Bronchial epithelial cell (primary cell): Measurements from ENCODE around the gene FCRL2. TPM values are rescaled to one million over a fixed set of nuclear protein-coding genes. Genes with fewer than 3 reads are reported as not detected.

Experiments used
- DNase-seq: peaks from one replicate; pipeline ENCODE4 v3.0.0-alpha.2; 2010; ENCODE audit warnings: low read depth
- FAIRE-seq: peaks from 2 replicates; lab custom pipeline; 2011; peaks lifted over from hg19 to GRCh38; lab: Jason Lieb, UNC
- H3K27me3 ChIP-seq: 2 replicates; pipeline ENCODE4 v1.5.1; 2011; ENCODE audit warnings: low read length; ENCODE audit not compliant: control insufficient read depth, insufficient read depth
- H3K36me3 ChIP-seq: 2 replicates; pipeline ENCODE4 v1.5.1; 2011; ENCODE audit warnings: low read length; ENCODE audit not compliant: control insufficient read depth, insufficient read depth
- H3K4me3 ChIP-seq: 2 replicates; pipeline ENCODE4 v1.5.1; 2011; ENCODE audit warnings: mild to moderate bottlenecking, low read depth, low read length, control low read depth
- total RNA-seq: library from RNA; depleted of rRNA; stranded (reverse); fragments of >200 nt; gene quantifications from 2 replicates; pipeline ENCODE4 v1.2.1, GENCODE V29; 2014
- TF ChIP-seq, protein P1 (sequence below): IDR thresholded peaks from 2 replicates; pipeline ENCODE4 v1.5.1; 2011; ENCODE audit warnings: mild to moderate bottlenecking, moderate library complexity, low read length, control low read depth, inconsistent platforms; ENCODE audit not compliant: insufficient read depth, severe bottlenecking

FCRL2 gene
- total RNA-seq, 1 donor from 2014 or later, result not detected

GRCh38 chr1:157725221-157725577 is 51.7 kb downstream of the FCRL2 start:
- DNase-seq (no peak), FAIRE-seq (no peak)
- no peak overlapping the region for H3K4me3 ChIP-seq
- H3K36me3 ChIP-seq, result no peaks in the 10 kb centered on the region
- no peaks in the 10 kb centered on the region for H3K27me3 ChIP-seq
- TF ChIP-seq, protein P1, sequence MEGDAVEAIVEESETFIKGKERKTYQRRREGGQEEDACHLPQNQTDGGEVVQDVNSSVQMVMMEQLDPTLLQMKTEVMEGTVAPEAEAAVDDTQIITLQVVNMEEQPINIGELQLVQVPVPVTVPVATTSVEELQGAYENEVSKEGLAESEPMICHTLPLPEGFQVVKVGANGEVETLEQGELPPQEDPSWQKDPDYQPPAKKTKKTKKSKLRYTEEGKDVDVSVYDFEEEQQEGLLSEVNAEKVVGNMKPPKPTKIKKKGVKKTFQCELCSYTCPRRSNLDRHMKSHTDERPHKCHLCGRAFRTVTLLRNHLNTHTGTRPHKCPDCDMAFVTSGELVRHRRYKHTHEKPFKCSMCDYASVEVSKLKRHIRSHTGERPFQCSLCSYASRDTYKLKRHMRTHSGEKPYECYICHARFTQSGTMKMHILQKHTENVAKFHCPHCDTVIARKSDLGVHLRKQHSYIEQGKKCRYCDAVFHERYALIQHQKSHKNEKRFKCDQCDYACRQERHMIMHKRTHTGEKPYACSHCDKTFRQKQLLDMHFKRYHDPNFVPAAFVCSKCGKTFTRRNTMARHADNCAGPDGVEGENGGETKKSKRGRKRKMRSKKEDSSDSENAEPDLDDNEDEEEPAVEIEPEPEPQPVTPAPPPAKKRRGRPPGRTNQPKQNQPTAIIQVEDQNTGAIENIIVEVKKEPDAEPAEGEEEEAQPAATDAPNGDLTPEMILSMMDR, result no peak

DNA sequence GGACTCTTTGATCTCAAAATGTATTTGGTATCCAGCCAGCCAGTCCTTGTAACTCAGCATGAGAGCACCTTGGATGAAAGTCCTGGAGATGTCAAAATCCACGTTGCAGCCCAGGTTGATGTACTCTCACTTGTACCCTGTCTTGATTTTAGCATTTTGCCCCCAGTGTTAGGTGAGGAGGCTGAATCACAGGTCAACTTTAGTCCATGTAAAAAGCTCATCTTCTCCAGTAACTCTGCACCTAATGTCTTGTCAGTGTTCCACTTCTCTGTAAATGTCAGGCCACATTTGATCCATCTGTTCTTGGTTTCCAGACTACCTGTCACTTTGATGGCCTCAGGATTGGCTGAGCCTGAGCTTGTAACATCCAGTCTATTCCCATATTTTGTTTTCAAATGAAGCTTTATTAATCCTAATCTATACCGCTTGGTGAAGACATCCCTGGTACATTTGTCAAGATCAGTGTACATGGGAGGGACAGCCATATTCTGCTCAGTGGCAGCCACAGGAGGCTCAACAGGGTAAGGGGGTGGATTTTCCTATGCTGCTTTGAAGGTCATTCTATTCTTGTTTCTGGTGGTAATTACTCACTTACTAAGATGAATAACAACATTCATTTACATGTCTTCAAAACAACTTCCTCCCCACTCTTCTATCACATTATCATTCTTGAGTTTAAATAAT is 52.3 kb downstream of the FCRL2 start:
- no peak for FAIRE-seq
- H3K36me3 ChIP-seq, result no peaks in the 10 kb centered on the region
- no peak for DNase-seq
- TF ChIP-seq, protein P1, result no peak
- H3K27me3 ChIP-seq, result no peaks in the 10 kb centered on the region
- no peak overlapping the region for H3K4me3 ChIP-seq

GRCh38 chr1:157723157-157723556 is 53.8 kb downstream of the FCRL2 start:
- Histone ChIP-seq H3K36me3 (no peaks in the 10 kb centered on the region), H3K27me3 (no peaks in the 10 kb centered on the region), H3K4me3 (no peak overlapping the region)
- no peak for DNase-seq
- TF ChIP-seq, protein P1, result no peak
- no peak for FAIRE-seq

DNA sequence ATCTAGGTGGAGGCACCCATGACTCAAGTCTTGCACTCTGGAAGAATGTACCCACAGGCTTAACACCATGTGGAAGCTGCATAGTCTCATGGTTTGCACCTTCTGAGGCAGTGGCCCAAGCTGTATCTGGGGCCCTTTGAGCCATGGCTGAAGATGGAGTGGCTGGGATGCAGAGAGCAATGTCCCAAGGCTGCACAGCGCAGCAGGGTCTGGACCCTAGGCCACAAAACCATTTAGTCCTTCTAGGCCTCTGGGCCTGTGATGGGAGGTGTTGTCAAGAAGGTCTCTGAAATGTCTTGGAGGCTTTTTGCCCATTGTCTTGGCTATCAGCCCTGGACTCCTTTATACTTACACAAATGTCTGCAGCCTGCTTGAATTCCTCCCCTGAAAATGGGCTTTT is 54.9 kb downstream of the FCRL2 start:
- TF ChIP-seq, protein P1, result no peak
- Histone ChIP-seq H3K36me3 (no peaks in the 10 kb centered on the region), H3K4me3 (no peak overlapping the region), H3K27me3 (no peaks in the 10 kb centered on the region)
- FAIRE-seq (no peak), DNase-seq (no peak)

- no peak overlapping the region for H3K4me3 ChIP-seq
- H3K27me3 ChIP-seq, result no peaks in the 10 kb centered on the region
- DNase-seq (no peak), FAIRE-seq (no peak)
- TF ChIP-seq, protein P1, result no peak
- no peaks in the 10 kb centered on the region for H3K36me3 ChIP-seq
These were observed 61.2 kb downstream of the FCRL2 start for GRCh38 chr1:157715736-157716135.

DNA sequence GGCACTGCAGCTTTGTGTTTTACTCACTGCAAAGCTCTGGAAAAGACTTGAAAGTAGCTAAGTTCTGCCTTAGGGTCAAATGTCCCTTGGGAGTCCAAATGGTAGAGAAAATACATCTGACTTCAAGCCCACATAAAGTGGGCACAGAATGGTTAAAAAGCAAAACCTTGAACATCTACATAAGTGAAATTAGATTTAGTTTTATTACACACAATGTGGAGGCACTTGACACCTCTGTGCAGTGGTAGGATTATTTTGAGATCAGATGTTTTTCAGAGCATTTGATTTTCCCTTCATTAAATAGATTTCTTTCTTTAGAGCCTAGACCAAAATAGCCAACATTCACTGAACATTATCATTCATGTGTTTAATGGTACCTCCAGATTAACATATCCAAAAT is 65.1 kb downstream of the FCRL2 start:
- no peak for FAIRE-seq
- DNase-seq, result no peak
- TF ChIP-seq, protein P1, result no peak

More for the DNA sequence above, 65.1 kb downstream of the FCRL2 start:
- H3K36me3 ChIP-seq, result no peaks in the 10 kb centered on the region
- H3K4me3 ChIP-seq, result no peak overlapping the region
- H3K27me3 ChIP-seq, result no peaks in the 10 kb centered on the region
